ENCODE data around the gene RHBDL1.

- no peak for TF ChIP-seq CTCF (conservative IDR thresholded peaks at IDR 0.05; ENCODE audit: low read length)
- no peak for TF ChIP-seq EZH2phosphoT487 (IDR thresholded peaks at IDR 0.05; ENCODE audit: borderline replicate concordance)
These were observed 52.0 kb downstream of the RHBDL1 start for GRCh38 chr16:727291-727977.
